Neutrophil (primary cell): ENCODE data around the gene FOXC2.

Experiments
- H3K27ac ChIP-seq: fragments of 200-600 bp; sonication (generic); 2 replicates; pipeline ENCODE4 v1.5.1; 2016; ENCODE audit warnings: mild to moderate bottlenecking, moderate library complexity
- H3K27me3 ChIP-seq: fragments of 200-600 bp; sonication (generic); 2 replicates; pipeline ENCODE4 v1.6.0; 2016; ENCODE audit warnings: mild to moderate bottlenecking
- H3K36me3 ChIP-seq: fragments of 200-600 bp; sonication (generic); 2 replicates; pipeline ENCODE4 v1.5.1; 2017
- H3K4me1 ChIP-seq, 2 experiments: fragments of 200-600 bp in 1 of 2; sonication (generic) in 1 of 2; 1 replicate in 1 of 2; 2 replicates in 1 of 2; pipeline versions ENCODE4 v1.5.1 to v1.6.1; 2013 to 2016; ENCODE audit warnings: low read depth in 1 of 2, low read length in 1 of 2, mild to moderate bottlenecking in 1 of 2, moderate library complexity in 1 of 2; ENCODE audit not compliant: control insufficient read depth in 1 of 2, insufficient read depth in 1 of 2
- H3K4me3 ChIP-seq, 2 experiments: fragments of 200-600 bp in 1 of 2; sonication (generic) in 1 of 2; 1 replicate in 1 of 2; 2 replicates in 1 of 2; pipeline ENCODE4 v1.5.1; 2013 to 2016; ENCODE audit warnings: low read depth in 1 of 2, low read length in 1 of 2, mild to moderate bottlenecking in 1 of 2, moderate library complexity in 1 of 2
- H3K9me3 ChIP-seq: fragments of 200-600 bp; sonication (generic); 2 replicates; pipeline ENCODE4 v1.5.1; 2016
- TF ChIP-seq, protein P1 (sequence below): fragments of 200-600 bp; sonication (generic); IDR thresholded peaks from 2 replicates; pipeline ENCODE4 v1.5.1; 2016; ENCODE audit warnings: antibody characterized with exemption

FOXC2 gene

DNA sequence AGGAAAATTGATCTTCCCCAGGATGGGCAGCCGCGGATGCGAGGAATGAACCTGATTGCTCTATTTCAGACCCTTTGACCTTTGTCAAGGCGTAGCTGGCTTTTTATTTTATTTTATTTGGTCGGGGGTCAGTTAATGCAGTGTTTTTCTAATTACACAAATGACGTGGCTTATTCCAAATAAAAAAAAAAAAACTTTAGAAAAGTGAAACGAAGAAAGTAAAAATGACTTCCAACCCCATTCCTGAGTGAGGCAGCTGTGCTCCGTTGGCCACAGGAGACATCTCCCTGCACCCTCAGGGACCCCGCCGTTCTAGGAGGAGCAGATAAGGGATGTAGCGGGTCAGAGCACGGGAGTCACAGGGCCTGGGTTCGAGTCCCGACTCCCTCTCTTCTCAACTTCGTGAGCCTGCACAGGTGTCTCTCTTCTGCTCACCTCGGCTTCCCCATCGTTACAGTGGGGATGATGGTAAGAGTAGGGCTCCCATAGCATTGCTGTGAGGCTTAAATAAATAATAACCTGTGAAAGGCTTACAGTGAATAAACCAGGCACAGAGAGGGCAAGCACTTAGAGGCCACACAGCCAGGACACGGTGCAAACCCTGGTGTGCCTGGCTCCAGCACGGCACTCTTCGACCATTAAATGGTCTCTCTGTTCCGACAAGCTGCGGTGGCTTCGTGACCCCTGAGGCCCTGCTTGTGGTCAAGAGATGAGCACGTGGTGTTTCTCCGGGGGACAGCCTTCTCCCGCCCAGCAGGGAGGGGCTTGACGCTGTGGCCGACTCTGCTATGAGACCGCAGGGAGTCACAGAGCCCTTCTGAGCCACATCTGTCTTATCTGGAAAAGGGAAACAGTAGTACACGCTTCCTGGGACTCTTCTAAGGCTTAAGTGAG, 46.1 kb upstream of the FOXC2 start:
- no peak overlapping the region for H3K4me3 ChIP-seq
- no peaks in the 10 kb centered on the region for H3K36me3 ChIP-seq
- TF ChIP-seq, protein P1, sequence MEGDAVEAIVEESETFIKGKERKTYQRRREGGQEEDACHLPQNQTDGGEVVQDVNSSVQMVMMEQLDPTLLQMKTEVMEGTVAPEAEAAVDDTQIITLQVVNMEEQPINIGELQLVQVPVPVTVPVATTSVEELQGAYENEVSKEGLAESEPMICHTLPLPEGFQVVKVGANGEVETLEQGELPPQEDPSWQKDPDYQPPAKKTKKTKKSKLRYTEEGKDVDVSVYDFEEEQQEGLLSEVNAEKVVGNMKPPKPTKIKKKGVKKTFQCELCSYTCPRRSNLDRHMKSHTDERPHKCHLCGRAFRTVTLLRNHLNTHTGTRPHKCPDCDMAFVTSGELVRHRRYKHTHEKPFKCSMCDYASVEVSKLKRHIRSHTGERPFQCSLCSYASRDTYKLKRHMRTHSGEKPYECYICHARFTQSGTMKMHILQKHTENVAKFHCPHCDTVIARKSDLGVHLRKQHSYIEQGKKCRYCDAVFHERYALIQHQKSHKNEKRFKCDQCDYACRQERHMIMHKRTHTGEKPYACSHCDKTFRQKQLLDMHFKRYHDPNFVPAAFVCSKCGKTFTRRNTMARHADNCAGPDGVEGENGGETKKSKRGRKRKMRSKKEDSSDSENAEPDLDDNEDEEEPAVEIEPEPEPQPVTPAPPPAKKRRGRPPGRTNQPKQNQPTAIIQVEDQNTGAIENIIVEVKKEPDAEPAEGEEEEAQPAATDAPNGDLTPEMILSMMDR = no peak
- no peak overlapping the region for H3K27ac ChIP-seq
- peaks cover 87% of the 10 kb centered on the region for H3K27me3 ChIP-seq
- H3K9me3 ChIP-seq = no peaks in the 10 kb centered on the region
- peaks cover 20 to 21% of the 10 kb centered on the region in 2 experiments for H3K4me1 ChIP-seq

DNA sequence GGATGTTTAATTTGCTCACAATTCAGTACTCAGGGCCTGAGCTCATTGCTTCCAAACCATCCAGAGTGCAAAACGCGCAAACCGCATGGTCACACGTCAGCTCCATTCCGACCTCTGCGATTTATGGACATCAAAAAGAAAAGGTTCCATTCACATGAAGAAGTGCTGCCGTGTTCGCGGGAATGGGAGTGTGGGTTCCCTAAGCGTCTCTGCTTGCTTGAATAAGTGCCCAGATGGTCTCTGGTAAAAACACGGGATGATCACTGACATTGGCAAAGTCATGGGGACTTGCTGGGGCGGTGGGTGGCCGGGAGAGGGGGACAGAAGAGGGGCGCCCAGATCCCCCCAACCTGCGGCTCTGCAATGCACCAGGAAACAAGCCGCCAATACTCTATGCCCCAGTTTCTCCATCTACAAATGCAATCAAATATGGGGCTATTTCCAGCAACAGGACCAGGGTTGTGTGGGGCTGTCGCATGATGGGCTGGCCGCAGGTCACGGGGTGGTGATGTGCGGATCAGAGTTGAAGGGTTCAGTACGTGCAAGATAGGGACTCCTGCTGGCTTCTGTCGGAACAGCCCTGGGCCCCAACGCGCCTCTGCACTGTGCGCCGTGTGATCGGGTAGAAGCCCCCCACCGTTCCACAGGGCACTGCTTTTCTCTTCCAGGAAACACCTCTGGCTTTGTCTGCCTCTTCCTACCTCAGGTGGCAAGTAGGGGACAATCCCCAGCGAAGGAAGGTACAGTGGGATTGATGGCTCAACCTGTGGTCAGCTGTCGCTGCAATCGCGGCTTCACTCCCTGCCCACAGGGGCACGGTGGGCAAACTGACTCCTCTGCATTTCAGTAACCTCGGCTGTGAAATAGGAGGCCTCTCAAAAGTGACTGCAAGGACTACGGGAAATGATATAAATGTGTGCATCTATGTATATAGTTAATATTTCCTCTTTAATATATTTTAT, 45.1 kb upstream of the FOXC2 start:
- no peaks in the 10 kb centered on the region for H3K9me3 ChIP-seq
- H3K4me3 ChIP-seq = no peak overlapping the region
- H3K36me3 ChIP-seq = no peaks in the 10 kb centered on the region
- H3K27ac ChIP-seq = no peak overlapping the region
- H3K4me1 ChIP-seq = peaks cover 20 to 21% of the 10 kb centered on the region in 2 experiments
- TF ChIP-seq, protein P1 = no peak
- H3K27me3 ChIP-seq = peaks cover 77% of the 10 kb centered on the region

DNA sequence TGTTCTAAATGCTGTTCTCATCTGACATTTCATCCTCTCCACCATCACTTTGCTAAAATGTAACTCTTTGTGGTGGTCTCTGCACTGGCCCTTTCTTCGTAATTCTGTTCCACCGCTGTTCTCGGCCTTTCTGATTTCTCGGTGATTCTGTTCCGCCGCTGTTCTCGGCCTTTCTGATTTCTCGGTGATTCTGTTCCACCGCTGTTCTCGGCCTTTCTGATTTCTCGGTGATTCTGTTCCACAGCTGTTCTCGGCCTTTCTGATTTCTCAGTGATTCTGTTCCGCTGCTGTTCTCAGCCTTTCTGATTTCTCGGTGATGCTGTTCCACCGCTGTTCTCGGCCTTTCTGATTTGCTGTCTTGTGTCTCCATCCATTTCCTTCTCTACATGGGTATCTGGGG, 44.0 kb upstream of the FOXC2 start:
- Histone ChIP-seq H3K36me3 (no peaks in the 10 kb centered on the region), H3K27ac (no peak overlapping the region), H3K4me1 (peaks cover 20 to 21% of the 10 kb centered on the region in 2 experiments), H3K27me3 (peaks cover 66% of the 10 kb centered on the region), H3K9me3 (no peaks in the 10 kb centered on the region), H3K4me3 (no peak overlapping the region)
- TF ChIP-seq, protein P1 = no peak

DNA sequence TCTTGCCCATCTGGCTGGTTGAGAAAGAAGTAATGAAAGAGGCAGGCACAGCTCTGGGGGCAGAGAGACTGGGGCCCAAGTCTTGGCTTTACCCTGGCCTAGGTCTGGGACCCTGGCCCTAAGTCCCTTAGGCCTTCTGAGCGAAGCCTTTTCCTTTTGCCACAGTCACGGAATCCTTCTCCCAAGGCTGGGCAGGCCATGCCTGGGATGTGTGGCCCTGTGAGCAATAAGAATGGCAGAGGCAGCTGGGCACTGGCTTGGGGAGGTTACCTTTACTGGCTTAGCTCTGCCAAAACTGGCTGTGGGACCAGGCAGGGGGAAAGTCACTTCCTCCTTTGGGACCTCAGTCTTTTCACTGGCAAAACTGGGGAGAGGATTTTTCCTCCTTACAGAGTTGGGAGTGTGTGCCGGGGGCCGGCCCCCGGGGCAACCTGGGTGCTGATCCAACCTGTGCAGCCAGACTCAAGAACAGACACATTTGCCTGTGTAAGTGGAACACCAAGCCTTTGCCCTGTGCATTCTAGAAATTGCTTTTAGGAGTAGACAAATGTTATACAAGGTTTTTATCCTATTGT, 43.4 kb upstream of the FOXC2 start:
- TF ChIP-seq, protein P1 = no peak
- H3K4me3 ChIP-seq = no peak overlapping the region
- peaks cover 60% of the 10 kb centered on the region for H3K27me3 ChIP-seq
- H3K36me3 ChIP-seq = no peaks in the 10 kb centered on the region
- no peak overlapping the region for H3K27ac ChIP-seq
- no peaks in the 10 kb centered on the region for H3K9me3 ChIP-seq
- H3K4me1 ChIP-seq = peaks cover 20 to 21% of the 10 kb centered on the region in 2 experiments

DNA sequence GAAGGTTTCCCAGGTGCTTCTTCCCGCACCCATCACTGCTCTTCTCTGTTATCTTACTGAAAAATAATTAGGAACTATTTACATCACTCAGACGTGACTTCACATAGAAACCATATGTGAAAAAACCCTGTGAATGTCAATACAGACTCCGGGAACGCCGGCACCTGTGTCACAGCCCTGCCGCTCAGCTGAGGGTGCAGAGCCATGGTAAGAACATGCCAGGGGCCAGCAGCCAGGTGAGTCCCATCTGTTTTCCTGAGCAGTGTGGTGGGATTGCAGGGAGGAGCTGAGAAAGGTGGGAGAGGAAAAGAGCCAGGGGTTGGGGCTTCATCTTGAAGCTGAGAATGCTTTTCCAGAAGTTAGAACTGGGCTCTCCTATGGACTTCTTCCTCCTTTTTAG, 42.6 kb upstream of the FOXC2 start:
- Histone ChIP-seq H3K9me3 (no peaks in the 10 kb centered on the region), H3K27me3 (peaks cover 52% of the 10 kb centered on the region), H3K4me3 (no peak overlapping the region), H3K36me3 (no peaks in the 10 kb centered on the region), H3K27ac (no peak overlapping the region), H3K4me1 (peaks cover 20 to 21% of the 10 kb centered on the region in 2 experiments)
- TF ChIP-seq, protein P1 = no peak
